ENCODE results near the gene SDK1. TPM values are rescaled to one million over a fixed set of nuclear protein-coding genes. Genes with fewer than 3 reads are reported as not detected.

The SDK1 gene
- total RNA-seq, 2 donors from 2014 or later = 19.8 to 32.4 TPM

DNA sequence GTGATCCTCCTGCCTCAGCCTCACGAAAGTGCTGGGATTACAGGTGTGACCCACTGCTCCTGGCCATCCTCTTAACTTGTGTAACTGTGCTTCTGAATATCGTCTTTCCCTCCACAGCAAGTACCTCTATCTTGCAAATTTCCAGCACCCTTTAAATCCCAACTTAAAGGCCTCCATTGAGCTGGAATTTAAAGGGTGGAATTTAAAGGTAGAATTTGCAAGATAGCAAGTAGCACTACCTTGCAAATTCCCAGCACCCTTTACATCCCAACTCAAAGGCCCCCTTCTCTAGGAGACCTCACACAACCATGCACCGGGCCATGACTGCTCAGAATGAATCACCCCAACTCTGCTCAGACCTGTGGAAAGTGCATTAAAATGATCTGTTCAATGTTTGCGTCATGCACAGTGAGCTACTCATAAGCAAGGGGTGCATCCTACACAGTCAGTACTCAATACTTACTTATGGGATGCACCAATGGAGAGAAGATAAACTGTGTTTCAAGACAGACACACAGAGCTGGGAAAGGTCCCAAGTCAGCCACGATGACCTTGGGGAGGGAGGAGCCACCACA lies 17.8 kb upstream of the SDK1 start:
- Histone ChIP-seq H3K4me3 (no peak overlapping the region), H3K9me3 (no peaks in the 10 kb centered on the region), H3K36me3 (replicated peaks in 1 of 2; ENCODE audit: insufficient read depth in 1 of 2, low read depth in 2 of 2) (no peaks in the 10 kb centered on the region), H3K27ac (peak overlapping the region in 1 of 4 donors; percentile 24), H3K4me1 (no peaks in the 10 kb centered on the region), H3K27me3 (no peaks in the 10 kb centered on the region)
- TF ChIP-seq, protein P1, sequence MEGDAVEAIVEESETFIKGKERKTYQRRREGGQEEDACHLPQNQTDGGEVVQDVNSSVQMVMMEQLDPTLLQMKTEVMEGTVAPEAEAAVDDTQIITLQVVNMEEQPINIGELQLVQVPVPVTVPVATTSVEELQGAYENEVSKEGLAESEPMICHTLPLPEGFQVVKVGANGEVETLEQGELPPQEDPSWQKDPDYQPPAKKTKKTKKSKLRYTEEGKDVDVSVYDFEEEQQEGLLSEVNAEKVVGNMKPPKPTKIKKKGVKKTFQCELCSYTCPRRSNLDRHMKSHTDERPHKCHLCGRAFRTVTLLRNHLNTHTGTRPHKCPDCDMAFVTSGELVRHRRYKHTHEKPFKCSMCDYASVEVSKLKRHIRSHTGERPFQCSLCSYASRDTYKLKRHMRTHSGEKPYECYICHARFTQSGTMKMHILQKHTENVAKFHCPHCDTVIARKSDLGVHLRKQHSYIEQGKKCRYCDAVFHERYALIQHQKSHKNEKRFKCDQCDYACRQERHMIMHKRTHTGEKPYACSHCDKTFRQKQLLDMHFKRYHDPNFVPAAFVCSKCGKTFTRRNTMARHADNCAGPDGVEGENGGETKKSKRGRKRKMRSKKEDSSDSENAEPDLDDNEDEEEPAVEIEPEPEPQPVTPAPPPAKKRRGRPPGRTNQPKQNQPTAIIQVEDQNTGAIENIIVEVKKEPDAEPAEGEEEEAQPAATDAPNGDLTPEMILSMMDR (IDR thresholded peaks at IDR 0.05) = no peak
- TF ChIP-seq POLR2A (IDR thresholded peaks at IDR 0.05) = no peak
- ATAC-seq (no peak), DNase-seq (no peak)
- WGBS, 2 donors = 78 to 81% methylated on average over 5 of the region's 5 CpGs
- intact Hi-C loops (cut with DNase I) = no loop called here

DNA sequence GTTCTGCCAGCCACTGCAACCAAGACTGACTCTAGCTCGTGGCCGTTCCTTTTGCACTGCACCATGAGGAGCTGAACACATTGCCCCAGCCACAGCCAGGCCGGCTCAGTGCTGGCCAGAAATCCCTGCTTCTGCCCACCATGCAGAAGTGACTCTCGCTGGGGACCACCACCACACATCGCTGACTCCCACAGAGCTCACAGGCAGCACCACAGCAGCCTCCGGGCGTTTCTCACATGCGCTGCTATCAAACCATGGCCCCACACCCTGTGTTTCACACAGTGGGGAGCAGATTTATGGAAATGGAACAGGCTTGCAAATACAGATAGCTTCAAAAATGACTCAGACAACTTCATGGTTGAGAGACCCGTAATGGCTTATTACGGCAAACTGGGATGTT lies 15.4 kb upstream of the SDK1 start:
- peaks cover 0 to 6% (median 0%) of the 10 kb centered on the region in 3 donors for H3K9me3 ChIP-seq
- TF ChIP-seq, protein P1 (IDR thresholded peaks at IDR 0.05) = no peak
- no peak for TF ChIP-seq POLR2A (IDR thresholded peaks at IDR 0.05)
- H3K4me1 ChIP-seq = no peaks in the 10 kb centered on the region
- no peaks in the 10 kb centered on the region for H3K36me3 ChIP-seq (replicated peaks in 1 of 2; ENCODE audit: insufficient read depth in 1 of 2, low read depth in 2 of 2)
- H3K27ac ChIP-seq = no peak overlapping the region
- no peak for ATAC-seq
- no peak overlapping the region for H3K4me3 ChIP-seq
- WGBS, 2 donors = 74 to 92% methylated on average over 10 of the region's 10 CpGs
- intact Hi-C loops (cut with DNase I) = no loop called here
- DNase-seq = no peak
- H3K27me3 ChIP-seq = no peaks in the 10 kb centered on the region

DNA sequence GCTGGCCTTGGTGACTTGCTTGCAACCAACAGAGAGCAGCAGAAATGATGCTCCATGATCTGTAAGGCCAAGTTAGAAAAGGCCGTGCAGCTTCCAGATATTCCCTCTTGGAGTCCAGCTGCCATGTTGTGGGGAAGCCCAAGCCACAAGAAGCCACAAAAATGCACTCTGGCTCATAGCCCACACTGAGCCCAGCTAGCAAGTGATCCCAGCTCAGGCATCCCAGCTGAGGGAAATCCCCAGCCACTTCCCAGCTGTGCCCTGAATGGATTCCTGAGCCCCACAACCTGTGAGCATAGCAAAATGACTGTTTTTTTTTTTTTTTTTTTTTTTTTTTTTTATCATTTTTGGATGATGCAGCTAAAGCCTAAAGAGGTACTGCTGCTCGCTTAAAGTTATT lies 11.1 kb upstream of the SDK1 start:
- TF ChIP-seq, protein P1 (IDR thresholded peaks at IDR 0.05) = no peak
- no peak for TF ChIP-seq POLR2A (IDR thresholded peaks at IDR 0.05)
- no peak for DNase-seq
- peaks cover 0 to 6% (median 0%) of the 10 kb centered on the region in 3 donors for H3K9me3 ChIP-seq
- no peaks in the 10 kb centered on the region for H3K36me3 ChIP-seq (replicated peaks in 1 of 2; ENCODE audit: insufficient read depth in 1 of 2, low read depth in 2 of 2)
- 83 to 89% methylated on average over 2 of the region's 2 CpGs for whole genome bisulfite sequencing, 2 donors
- no peak overlapping the region for H3K27ac ChIP-seq
- H3K4me3 ChIP-seq = no peak overlapping the region
- H3K27me3 ChIP-seq = no peaks in the 10 kb centered on the region
- ATAC-seq = no peak
- intact Hi-C loops (cut with DNase I) = no loop called here
- H3K4me1 ChIP-seq = peaks cover 6% of the 10 kb centered on the region

DNA sequence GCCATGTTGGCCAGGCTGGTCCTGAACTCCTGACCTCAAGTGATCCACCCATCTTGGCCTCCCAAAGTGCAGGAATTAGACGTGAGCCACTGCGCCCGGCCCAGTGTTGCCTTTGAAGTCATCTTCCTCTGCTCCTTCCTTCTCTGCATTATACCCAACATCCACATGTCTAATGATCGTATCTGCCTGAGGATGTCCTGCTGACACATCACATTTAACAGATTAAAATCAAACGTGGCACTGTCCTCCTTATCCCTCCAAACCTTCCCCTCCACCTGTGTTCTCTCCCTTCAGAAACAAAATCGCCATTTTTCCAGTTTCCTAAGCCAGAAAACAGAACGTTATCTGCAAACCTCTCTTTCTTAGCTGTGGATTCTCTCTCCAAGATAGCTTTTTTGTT lies 8.4 kb upstream of the SDK1 start:
- intact Hi-C loops (cut with DNase I) = no loop called here
- peaks cover 0 to 6% (median 0%) of the 10 kb centered on the region in 3 donors for H3K9me3 ChIP-seq
- no peak overlapping the region for H3K27ac ChIP-seq
- DNase-seq (no peak), ATAC-seq (no peak)
- TF ChIP-seq, protein P1 (IDR thresholded peaks at IDR 0.05) = no peak
- no peak for TF ChIP-seq POLR2A (IDR thresholded peaks at IDR 0.05)
- no peaks in the 10 kb centered on the region for H3K27me3 ChIP-seq
- H3K4me1 ChIP-seq = peaks cover 7% of the 10 kb centered on the region
- H3K36me3 ChIP-seq (replicated peaks in 1 of 2; ENCODE audit: insufficient read depth in 1 of 2, low read depth in 2 of 2) = no peaks in the 10 kb centered on the region
- 71 to 77% methylated on average over 7 of the region's 7 CpGs for WGBS, 2 donors
- no peak overlapping the region for H3K4me3 ChIP-seq

All from body of pancreas (tissue), 4 donors.